ENCODE measurements around the gene MANEA. TPM values are rescaled to one million over a fixed set of nuclear protein-coding genes. Genes with fewer than 3 reads are reported as not detected.

Gene MANEA
- total RNA-seq, 2 donors from 2014 or later = 77.8 to 141 TPM

- peaks cover 37% of the 10 kb centered on the region for H3K4me1 Mint-ChIP-seq
- no peak overlapping the region for H3K27ac Mint-ChIP-seq
- 87 to 96% methylated on average over 3 of the region's 3 CpGs for WGBS, 2 experiments (ENCODE audit: insufficient coverage in 1 of 2, insufficient read length in 1 of 2)
Observed at GRCh38 chr6:95548188-95548786, 29.0 kb upstream of the MANEA start.

GRCh38 chr6:95551678-95552324 lies 25.5 kb upstream of the MANEA start:
- no peaks in the 10 kb centered on the region for H3K27me3 ChIP-seq (ENCODE audit: control insufficient read depth, insufficient read depth, low read length, poor library complexity, severe bottlenecking)
- peaks cover 14% of the 10 kb centered on the region for H3K4me1 Mint-ChIP-seq
- H3K4me3 Mint-ChIP-seq = no peak overlapping the region
- DNase-seq = no peak
- H3K9ac ChIP-seq (ENCODE audit: extremely low read depth, low read length, poor library complexity, severe bottlenecking) = no peak overlapping the region
- peak overlapping the region; percentile 1 for H3K27ac Mint-ChIP-seq
- H3K9me3 Mint-ChIP-seq = peaks cover 23% of the 10 kb centered on the region
- H3K36me3 Mint-ChIP-seq (ENCODE audit: low read depth) = peaks cover 29% of the 10 kb centered on the region
- no peaks in the 10 kb centered on the region for H3K27me3 Mint-ChIP-seq (ENCODE audit: insufficient read depth)
- H3K36me3 ChIP-seq (ENCODE audit: control insufficient read depth, insufficient read depth, low read length) = peaks cover 18% of the 10 kb centered on the region
- H3K9me3 ChIP-seq (ENCODE audit: control insufficient read depth, low read length) = peaks cover 27% of the 10 kb centered on the region
- no peak for TF ChIP-seq CTCF (conservative IDR thresholded peaks at IDR 0.05)
- 94% methylated on average over 5 of the region's 5 CpGs for WGBS, 2 experiments (ENCODE audit: insufficient coverage in 1 of 2, insufficient read length in 1 of 2)
- no peaks in the 10 kb centered on the region for H3K4me1 ChIP-seq (ENCODE audit: control insufficient read depth, insufficient read depth, low read length)
- no peak overlapping the region for H3K27ac ChIP-seq (ENCODE audit: low read depth, low read length)
- no peak overlapping the region for H3K4me3 ChIP-seq (ENCODE audit: low read length)

More at GRCh38 chr6:95548188-95548786, 29.0 kb upstream of the MANEA start:
- H3K9me3 ChIP-seq (ENCODE audit: control insufficient read depth, low read length) = no peaks in the 10 kb centered on the region
- H3K9ac ChIP-seq (ENCODE audit: extremely low read depth, low read length, poor library complexity, severe bottlenecking) = no peak overlapping the region
- no peak overlapping the region for H3K4me3 ChIP-seq (ENCODE audit: low read length)
- no peak for DNase-seq
- H3K36me3 ChIP-seq (ENCODE audit: control insufficient read depth, insufficient read depth, low read length) = no peaks in the 10 kb centered on the region
- H3K27me3 Mint-ChIP-seq (ENCODE audit: insufficient read depth) = no peaks in the 10 kb centered on the region
- no peaks in the 10 kb centered on the region for H3K4me1 ChIP-seq (ENCODE audit: control insufficient read depth, insufficient read depth, low read length)
- peaks cover 2% of the 10 kb centered on the region for H3K36me3 Mint-ChIP-seq (ENCODE audit: low read depth)
- no peak overlapping the region for H3K27ac ChIP-seq (ENCODE audit: low read depth, low read length)
- H3K4me3 Mint-ChIP-seq = no peak overlapping the region
- H3K9me3 Mint-ChIP-seq = no peaks in the 10 kb centered on the region
- H3K27me3 ChIP-seq (ENCODE audit: control insufficient read depth, insufficient read depth, low read length, poor library complexity, severe bottlenecking) = no peaks in the 10 kb centered on the region
- no peak for TF ChIP-seq CTCF (conservative IDR thresholded peaks at IDR 0.05)

- no peak for TF ChIP-seq CTCF (conservative IDR thresholded peaks at IDR 0.05)
- Mint-ChIP-seq H3K9me3 (peaks cover 26% of the 10 kb centered on the region), H3K4me3 (no peak overlapping the region), H3K36me3 (ENCODE audit: low read depth) (peaks cover 37% of the 10 kb centered on the region), H3K27ac (no peak overlapping the region), H3K4me1 (peaks cover 8% of the 10 kb centered on the region), H3K27me3 (ENCODE audit: insufficient read depth) (no peaks in the 10 kb centered on the region)
- Histone ChIP-seq H3K9me3 (ENCODE audit: control insufficient read depth, low read length) (peaks cover 44% of the 10 kb centered on the region), H3K36me3 (ENCODE audit: control insufficient read depth, insufficient read depth, low read length) (peaks cover 38% of the 10 kb centered on the region), H3K27me3 (ENCODE audit: control insufficient read depth, insufficient read depth, low read length, poor library complexity, severe bottlenecking) (no peaks in the 10 kb centered on the region), H3K9ac (ENCODE audit: extremely low read depth, low read length, poor library complexity, severe bottlenecking) (no peak overlapping the region), H3K27ac (ENCODE audit: low read depth, low read length) (no peak overlapping the region), H3K4me1 (ENCODE audit: control insufficient read depth, insufficient read depth, low read length) (no peaks in the 10 kb centered on the region), H3K4me3 (ENCODE audit: low read length) (no peak overlapping the region)
- no peak for DNase-seq
- WGBS, 2 experiments (ENCODE audit: insufficient coverage in 1 of 2, insufficient read length in 1 of 2) = 85% methylated on average over 1 of the region's 1 CpG; no CpG with 5 or more reads in 1 of the 2 experiments
Observed at GRCh38 chr6:95553880-95554279, 23.5 kb upstream of the MANEA start.

All from endodermal cell (in vitro differentiated cells).